GM21576 (cell line): ENCODE data around the gene TMEM238L.

ENCODE experiments used
- ATAC-seq: cut with Tn5 transposase; IDR thresholded peaks from one replicate; pipeline ENCODE4 v1.9.1; 2021; ENCODE audit warnings: mild to moderate bottlenecking, moderate library complexity; ENCODE audit not compliant: unreplicated experiment

TMEM238L gene

GRCh38 chr17:10805911-10806310, 2.0 kb upstream of the TMEM238L start:
- ATAC-seq = no peak

- ATAC-seq = no peak
Observed at GRCh38 chr17:10804546-10804945, 647 bp upstream of the TMEM238L start.

DNA sequence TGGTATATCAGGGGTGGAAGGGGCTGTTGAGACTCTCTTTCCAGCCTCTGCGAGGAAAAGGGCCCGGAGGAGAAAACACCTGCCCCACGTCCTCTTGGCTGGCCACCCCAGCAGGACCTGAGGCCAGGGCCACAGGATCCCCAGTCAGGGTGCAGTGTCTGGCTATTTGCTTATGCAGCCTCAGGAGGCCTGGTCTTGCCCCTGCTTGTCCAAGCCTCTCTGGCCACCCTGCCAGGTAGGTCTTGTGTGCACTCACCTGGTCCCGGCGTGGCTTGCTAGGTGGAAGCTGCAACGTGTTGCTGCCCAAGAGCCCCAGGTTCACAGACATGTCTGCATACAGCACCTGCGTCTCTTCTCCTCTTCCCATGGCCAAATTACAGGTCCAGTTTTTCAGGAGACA, 549 bp downstream of the TMEM238L start:
- no peak for ATAC-seq

GRCh38 chr17:10802496-10803284, 1.2 kb downstream of the TMEM238L start:
- ATAC-seq = no peak

DNA sequence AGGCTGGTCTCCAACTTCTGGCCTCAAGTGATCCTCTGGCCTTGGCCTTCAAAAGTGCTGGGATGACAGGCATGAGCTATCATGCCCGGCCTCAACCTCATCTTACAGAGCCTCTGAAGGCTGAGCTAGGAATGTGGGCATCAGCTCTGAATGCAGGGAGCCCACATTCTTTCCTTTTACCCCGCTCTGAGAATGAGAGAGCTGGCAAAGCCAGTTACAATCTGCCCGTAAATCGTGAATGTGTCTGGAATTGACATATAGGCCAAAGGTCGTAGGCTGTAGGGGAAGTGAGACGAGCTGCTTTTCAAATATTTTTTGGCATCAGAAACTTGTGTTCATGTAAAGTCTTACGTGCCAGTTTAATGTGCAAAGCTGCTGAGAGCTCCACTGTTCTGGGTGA, 4.5 kb downstream of the TMEM238L start:
- ATAC-seq = no peak

DNA sequence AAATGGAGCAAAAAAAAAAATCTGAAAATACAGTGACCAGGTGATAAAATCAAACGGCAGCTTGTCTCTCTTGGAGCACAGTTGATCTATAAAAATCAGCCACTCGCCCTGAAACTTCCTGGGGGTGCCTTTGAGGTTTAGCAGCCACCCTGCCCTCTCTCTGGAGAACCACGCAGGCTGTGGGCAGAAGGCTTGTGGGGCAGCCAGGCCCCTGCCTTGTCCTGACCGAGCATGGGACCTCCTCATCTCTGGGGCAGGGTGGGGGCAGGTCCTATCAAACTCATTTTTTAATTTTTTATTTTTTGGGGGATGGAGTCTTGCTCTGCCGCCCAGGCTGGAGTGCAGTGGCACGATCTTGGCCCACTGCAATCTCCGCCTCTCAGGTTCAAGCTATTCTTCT, 5.0 kb downstream of the TMEM238L start:
- ATAC-seq = no peak

GRCh38 chr17:10798332-10798749, 5.6 kb downstream of the TMEM238L start:
- ATAC-seq = no peak

- ATAC-seq = no peak
Observed at GRCh38 chr17:10797476-10798328, 6.2 kb downstream of the TMEM238L start.

DNA sequence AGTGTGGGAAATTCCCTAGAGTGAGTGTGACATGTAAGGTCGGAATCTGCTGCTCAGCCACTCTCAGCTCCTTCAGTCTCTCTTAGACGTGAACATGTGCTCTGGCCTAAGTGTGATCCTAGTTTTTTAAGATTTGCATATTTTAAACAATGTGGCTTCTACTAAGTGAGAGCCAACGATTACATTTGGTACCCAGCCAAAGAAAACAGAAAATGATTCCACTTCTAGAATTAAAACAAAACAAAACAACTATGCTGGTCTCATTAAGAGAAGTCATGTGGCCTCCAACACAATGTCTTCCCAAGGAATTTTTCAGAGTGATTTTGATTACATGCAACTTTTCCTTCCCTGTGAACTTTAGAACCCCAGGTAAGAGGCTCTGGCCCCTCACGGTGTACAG, 10.1 kb downstream of the TMEM238L start:
- ATAC-seq = no peak

DNA sequence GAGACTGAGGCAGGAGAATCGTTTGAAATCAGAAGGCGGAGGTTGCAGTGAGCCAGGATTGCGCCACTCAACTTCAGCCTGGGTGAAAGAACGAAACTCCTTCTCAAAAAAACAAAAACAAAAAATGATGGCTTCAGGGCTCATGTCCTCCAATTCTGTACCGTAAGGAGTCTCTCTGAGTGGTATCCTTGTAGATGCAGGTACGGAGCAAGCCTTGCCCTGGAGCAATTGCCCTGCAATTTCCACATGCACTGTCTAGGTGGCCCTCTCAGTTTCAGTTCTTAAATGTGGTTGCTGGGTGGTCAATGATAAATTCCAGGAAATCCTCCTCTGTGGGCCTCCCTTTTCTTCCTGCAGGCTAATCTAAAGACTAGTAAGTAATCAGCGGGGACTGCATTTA, 10.6 kb downstream of the TMEM238L start:
- no peak for ATAC-seq

DNA sequence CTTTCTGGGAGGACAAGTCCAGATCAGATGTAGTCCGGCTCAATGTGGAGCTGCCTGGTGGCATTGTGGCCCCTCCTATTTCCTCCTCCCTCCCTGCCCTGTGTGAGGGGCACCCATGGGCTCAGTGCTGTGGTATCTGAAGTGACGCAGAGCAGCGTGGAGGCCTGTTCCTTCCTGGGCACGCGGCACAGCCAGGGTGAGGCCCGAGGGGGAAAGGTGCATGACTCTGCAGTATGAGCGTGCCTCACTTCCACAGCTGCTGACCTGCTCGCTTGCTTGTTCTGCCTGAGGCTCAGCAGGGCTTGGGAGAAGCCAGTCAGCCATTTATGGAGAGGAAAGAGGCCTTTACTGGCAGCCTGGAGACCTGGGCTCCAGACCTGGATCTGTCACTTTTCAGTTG, 11.7 kb downstream of the TMEM238L start:
- ATAC-seq = no peak

DNA sequence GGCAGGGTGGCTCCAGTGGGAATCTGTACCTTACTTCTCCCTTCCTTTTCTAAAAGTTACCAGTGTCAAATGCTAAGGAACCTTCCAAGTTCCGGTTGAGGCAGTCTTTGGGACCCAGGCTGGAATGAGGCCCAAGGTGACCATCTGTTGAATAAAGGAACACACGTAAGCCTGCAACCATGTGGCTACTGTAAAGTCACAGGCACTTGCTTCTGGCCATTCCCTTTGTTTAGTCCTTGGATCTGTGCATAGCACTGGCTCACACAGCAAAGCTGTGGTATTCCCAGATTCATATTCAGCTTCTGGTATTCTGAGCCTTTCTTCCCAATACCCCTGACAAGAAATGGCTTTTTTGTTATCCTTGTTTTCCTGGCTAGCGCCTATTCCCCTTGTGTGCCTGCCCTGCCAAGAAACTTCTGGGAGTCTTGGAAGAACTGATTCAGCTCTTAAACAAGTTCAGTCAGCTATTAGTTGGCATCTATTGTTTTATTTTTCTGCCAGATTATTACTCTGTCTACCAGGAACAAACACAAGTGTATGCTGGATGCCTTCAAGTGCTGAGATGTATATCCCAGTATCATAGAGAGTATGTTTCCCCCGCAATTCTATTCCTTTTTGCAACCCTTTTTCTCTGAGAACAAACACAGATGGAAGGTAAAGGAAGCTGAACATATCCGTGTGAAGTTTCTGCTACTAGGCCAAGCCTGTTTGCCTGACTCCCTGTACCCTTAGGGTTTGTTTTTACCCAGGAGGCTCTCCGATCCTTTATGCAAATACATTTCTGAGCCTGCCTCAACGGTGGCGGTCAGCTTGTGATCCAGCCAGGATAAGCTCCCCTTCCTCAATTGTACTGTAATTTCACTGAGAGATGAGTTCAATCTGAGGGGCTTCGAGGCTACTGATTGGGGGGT, 13.2 kb downstream of the TMEM238L start:
- ATAC-seq = no peak

DNA sequence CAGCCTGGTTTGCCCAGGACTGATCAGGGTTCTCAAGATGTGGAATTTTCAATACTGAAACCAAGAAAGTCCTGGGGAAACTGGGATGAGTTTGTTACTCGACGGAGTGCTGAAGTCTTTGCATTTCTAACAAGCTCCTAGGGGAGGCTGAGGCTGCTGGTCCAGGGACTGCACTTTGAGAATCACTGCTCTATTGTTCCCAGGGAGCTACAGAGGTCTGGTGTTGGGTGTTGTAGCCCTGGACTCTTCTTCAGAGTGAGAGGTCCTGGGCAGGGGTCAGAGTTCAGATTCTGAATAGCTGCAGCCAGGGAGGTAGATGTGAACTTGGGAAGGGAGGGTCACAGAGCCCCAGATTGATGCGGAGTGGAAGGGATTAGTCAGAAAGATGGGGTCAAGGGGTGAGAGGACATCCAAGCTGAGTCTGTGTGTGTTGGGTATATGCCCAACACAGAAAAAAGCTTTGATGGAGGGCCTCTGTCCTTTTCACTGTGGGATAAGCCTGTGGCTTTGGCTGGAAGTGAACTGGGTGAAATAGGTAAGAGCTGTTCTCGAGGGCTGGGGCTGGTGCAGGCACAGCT, 14.1 kb downstream of the TMEM238L start:
- no peak for ATAC-seq

DNA sequence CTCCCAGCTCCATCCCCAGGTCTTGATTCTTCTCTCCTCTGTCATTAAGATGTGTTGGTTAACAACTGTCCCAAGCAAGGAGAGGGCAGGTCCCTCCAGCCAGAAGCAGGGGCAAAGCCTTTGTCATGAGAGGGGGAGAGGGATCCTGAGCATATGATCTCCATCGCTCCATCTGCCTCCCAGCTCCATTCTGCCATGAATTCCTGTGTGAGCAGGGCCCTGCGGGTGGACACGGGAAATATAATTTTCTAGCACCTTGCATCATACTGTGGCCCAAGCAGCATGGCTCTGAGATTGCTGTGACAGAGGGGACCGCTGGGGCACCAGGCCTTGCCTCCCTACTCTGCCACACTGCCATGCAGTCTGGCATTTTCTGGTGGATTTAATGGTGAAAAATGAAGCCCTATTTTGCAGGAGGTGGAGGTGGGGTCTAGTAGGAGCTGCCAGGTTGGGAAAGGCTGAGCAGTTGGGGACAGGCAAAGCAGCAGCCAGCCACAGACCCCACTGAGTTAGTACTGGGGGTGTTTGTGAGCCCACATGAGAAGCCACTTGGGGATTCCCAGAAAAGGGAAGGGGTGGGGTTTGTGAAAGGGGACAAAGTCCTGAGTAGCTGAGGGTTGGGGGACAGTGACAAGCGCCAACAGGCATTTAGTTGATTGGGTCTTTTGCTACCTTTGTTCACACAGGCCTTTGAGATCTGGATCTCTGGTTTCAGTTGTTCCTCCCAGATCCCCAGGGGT, 16.4 kb downstream of the TMEM238L start:
- no peak for ATAC-seq

DNA sequence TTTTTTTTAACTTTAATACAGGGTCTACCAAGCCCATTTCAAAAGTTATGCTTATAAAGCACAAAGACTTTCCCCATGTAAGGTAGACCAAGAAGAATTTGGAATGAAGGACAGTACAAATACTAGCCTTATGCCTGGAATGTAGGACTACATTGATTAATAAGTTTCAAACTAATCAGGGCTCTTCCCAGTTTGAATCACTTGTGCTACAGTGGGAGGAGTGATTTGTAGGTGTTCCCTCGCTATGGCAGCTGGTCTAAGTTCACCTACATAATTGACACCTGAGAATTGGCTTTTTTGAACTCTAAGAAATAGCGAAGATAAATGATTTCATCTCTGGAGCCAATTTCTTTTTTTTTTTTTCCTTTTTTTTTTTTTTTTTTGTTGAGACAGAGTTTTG, 18.6 kb downstream of the TMEM238L start:
- no peak for ATAC-seq

- no peak for ATAC-seq
Observed at GRCh38 chr17:10779609-10780008, 24.3 kb downstream of the TMEM238L start.

- no peak for ATAC-seq
Observed at GRCh38 chr17:10777890-10778289, 26.0 kb downstream of the TMEM238L start.

GRCh38 chr17:10777131-10777807, 26.6 kb downstream of the TMEM238L start:
- ATAC-seq = no peak

GRCh38 chr17:10776381-10776780, 27.5 kb downstream of the TMEM238L start:
- no peak for ATAC-seq
